GM12874 (cell line): ENCODE measurements around the gene PIGM.

Experiments
- CTCF ChIP-seq: IDR thresholded peaks from 2 replicates; pipeline ENCODE4 v1.5.1; 2011; ENCODE audit warnings: low read depth, mild to moderate bottlenecking, control low read depth, low read length, moderate library complexity; ENCODE audit not compliant: insufficient read depth

The PIGM gene

GRCh38 chr1:160025314-160025713 lies 6.5 kb downstream of the PIGM start:
- TF ChIP-seq CTCF: no peak

- TF ChIP-seq CTCF: no peak
These were observed 7.4 kb downstream of the PIGM start for GRCh38 chr1:160024195-160024905.

- no peak for TF ChIP-seq CTCF
These were observed 9.2 kb downstream of the PIGM start for GRCh38 chr1:160022330-160023310.

- TF ChIP-seq CTCF: no peak
These were observed 10.3 kb downstream of the PIGM start for GRCh38 chr1:160021376-160022074.

GRCh38 chr1:160020196-160020595 lies 11.6 kb downstream of the PIGM start:
- TF ChIP-seq CTCF: no peak

GRCh38 chr1:160018900-160019299 lies 12.9 kb downstream of the PIGM start:
- TF ChIP-seq CTCF: no peak

- TF ChIP-seq CTCF: no peak
These were observed 13.4 kb downstream of the PIGM start for GRCh38 chr1:160018347-160018746.
